SH-SY5Y (cell line): ENCODE measurements around the gene IL20RA.

Experiments used
- GATA2 ChIP-seq: IDR thresholded peaks from 2 replicates; pipeline ENCODE4 v1.6.1; 2011; ENCODE audit warnings: mild to moderate bottlenecking, low read depth, low read length
- GATA3 ChIP-seq: IDR thresholded peaks from 2 replicates; pipeline ENCODE4 v1.6.1; 2011; ENCODE audit warnings: low read depth, mild to moderate bottlenecking, low read length, moderate library complexity

- TF ChIP-seq GATA3: no peak
- TF ChIP-seq GATA2: no peak
Observed at GRCh38 chr6:137031122-137031521, 13.6 kb downstream of the IL20RA start.
